Transverse colon (tissue), 3 donors: ENCODE data around the gene BMPER.

Source experiments
- EP300 ChIP-seq: sonication (generic); formaldehyde crosslinking; IDR thresholded peaks from one replicate; pipeline ENCODE4 v1.6.1; 2017; ENCODE audit warnings: antibody characterized with exemption, low read depth
- POLR2A ChIP-seq: fragments of 450-650 bp; IDR thresholded peaks from one replicate; pipeline ENCODE4 v1.6.1; 2016; ENCODE audit warnings: antibody characterized with exemption, mild to moderate bottlenecking, moderate library complexity
- TF ChIP-seq, protein P1 (sequence below), 5 experiments: fragments of 200-600 bp in 3 of 5; fragments of 450-650 bp in 2 of 5; sonication (generic) in 3 of 5; IDR thresholded peaks; 1 replicate in 2 of 5; 2 replicates in 3 of 5; pipeline ENCODE4 v1.5.1; 2016 to 2017; ENCODE audit warnings: antibody characterized with exemption in 5 of 5, inconsistent platforms in 3 of 5, mild to moderate bottlenecking in 2 of 5, moderate library complexity in 1 of 5

DNA sequence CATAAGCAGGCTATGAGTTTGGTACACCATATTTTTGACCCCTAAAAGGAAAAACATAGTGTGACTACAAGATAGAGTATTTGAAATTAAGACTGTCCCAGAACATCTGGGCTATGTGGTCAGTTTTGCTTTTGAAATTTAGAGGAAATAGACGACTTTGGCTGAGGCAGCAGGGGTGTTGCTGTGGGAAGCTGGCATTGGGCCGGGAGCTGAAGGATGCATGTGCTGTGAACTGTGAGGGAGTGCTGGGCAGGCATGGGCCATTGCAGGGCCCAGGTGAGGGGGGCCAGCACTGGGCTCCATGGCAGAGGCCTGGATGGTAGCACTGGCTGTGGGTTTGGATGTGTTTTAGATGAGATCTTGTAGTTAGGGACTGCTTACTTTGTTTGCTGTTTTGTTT is 168.3 kb downstream of the BMPER start:
- TF ChIP-seq, protein P1, sequence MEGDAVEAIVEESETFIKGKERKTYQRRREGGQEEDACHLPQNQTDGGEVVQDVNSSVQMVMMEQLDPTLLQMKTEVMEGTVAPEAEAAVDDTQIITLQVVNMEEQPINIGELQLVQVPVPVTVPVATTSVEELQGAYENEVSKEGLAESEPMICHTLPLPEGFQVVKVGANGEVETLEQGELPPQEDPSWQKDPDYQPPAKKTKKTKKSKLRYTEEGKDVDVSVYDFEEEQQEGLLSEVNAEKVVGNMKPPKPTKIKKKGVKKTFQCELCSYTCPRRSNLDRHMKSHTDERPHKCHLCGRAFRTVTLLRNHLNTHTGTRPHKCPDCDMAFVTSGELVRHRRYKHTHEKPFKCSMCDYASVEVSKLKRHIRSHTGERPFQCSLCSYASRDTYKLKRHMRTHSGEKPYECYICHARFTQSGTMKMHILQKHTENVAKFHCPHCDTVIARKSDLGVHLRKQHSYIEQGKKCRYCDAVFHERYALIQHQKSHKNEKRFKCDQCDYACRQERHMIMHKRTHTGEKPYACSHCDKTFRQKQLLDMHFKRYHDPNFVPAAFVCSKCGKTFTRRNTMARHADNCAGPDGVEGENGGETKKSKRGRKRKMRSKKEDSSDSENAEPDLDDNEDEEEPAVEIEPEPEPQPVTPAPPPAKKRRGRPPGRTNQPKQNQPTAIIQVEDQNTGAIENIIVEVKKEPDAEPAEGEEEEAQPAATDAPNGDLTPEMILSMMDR (IDR thresholded peaks at IDR 0.05), result no peak
- TF ChIP-seq EP300, result no peak
- no peak for TF ChIP-seq POLR2A
